ENCODE measurements around the gene DPH7. TPM values are rescaled to one million over a fixed set of nuclear protein-coding genes. Genes with fewer than 3 reads are reported as not detected.
"Not testable (repeated sequence)": the region's sequence is repeated elsewhere in the genome, so short reads cannot be mapped to it uniquely, and the experiment has no call there.

The DPH7 gene
- total RNA-seq, 1 donor from 2014 or later, result 33.9 TPM

DNA sequence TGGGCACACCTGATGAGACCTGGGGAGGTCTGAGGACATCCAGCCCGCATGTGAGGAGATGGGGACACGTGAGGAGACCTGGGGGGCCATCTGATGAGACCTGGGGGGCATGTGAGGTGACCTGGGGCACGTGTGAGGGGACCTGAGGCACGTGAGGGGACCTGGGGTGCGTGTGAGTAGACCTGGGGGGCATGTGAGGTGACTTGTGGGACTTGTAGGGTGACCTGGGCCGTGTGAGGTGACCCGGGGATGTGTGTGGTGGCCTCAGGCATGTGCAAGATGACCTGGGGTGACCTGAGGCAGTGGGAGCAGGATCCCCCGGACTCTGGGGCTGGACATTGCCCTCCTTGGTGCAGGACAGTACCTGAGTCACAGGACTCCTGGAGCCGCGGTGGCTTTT lies 59.2 kb downstream of the DPH7 start:
- no peak for DNase-seq (ENCODE audit: low spot score)

DNA sequence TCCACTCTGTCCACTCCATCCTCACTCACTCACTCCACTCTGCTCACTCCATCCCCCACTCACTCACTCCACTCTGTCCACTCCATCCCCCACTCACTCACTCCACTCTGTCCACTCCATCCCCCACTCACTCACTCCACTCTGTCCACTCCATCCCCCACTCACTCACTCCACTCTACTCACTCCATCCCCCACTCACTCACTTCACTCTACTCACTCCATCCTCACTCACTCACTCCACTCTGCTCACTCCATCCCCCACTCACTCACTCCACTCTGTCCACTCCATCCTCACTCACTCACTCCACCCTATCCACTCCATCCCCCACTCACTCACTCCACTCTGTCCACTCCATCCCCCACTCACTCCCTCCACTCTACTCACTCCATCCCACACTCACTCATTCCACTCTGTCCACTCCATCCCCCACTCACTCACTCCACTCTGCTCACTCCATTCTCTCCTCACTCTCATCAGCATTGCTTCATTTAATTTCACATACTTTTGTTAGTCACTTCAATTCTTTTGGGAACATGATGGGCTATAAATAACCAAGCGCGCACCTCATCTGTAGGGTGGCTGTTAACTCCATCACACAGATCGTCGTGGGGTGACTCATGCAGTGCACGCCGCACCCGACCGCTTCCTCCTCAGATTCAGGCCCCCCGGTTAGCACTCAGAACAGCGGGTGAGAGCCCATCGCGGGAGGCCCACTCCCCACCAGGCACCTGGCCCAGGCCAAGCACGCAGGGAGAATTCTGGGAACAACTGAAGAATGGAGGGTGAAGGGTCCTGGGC lies 59.9 kb downstream of the DPH7 start:
- not testable (repeated sequence) for DNase-seq (ENCODE audit: low spot score)

GRCh38 chr9:137516144-137516917 lies 62.4 kb downstream of the DPH7 start:
- DNase-seq (ENCODE audit: low spot score), result no peak

- no peak for DNase-seq (ENCODE audit: low spot score)
These were observed 63.4 kb downstream of the DPH7 start for GRCh38 chr9:137515338-137515724.

- DNase-seq (ENCODE audit: low spot score), result no peak
These were observed 63.9 kb downstream of the DPH7 start for GRCh38 chr9:137514691-137515337.

DNA sequence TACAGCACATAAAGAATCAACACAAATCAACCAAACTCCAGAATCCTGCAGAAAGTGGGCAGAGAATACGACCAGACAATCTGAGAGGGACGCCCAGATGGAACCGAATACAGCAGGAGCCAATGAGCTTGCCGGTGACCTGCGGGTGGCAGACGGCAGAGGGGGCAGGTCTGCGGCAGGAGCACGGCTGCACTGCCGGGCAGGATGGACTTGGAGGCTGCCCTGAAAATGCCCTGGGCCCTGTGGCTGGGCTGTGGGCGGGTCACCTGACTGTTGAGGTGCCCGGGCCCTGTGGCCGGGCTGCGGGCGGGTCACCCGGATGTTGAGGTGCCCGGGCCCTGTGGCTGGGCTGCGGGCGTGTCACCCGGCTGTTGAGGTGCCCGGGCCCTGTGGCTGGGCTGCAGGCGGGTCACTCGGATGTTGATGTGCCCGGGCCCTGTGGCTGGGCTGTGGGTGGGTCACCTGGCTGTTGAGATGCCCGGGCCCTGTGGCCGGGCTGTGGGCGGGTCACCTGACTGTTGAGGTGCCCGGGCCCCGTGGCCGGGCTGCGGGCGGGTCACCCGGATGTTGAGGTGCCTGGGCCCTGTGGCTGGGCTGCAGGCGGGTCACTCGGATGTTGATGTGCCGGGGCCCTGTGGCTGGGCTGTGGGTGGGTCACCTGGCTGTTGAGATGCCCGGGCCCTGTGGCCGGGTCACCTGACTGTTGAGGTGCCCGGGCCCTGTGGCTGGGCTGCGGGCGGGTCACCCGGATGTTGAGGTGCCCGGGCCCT lies 64.7 kb downstream of the DPH7 start:
- DNase-seq (ENCODE audit: low spot score), result not testable (repeated sequence)

- not testable (repeated sequence) for DNase-seq (ENCODE audit: low spot score)
These were observed 65.6 kb downstream of the DPH7 start for GRCh38 chr9:137513136-137513535.

DNA sequence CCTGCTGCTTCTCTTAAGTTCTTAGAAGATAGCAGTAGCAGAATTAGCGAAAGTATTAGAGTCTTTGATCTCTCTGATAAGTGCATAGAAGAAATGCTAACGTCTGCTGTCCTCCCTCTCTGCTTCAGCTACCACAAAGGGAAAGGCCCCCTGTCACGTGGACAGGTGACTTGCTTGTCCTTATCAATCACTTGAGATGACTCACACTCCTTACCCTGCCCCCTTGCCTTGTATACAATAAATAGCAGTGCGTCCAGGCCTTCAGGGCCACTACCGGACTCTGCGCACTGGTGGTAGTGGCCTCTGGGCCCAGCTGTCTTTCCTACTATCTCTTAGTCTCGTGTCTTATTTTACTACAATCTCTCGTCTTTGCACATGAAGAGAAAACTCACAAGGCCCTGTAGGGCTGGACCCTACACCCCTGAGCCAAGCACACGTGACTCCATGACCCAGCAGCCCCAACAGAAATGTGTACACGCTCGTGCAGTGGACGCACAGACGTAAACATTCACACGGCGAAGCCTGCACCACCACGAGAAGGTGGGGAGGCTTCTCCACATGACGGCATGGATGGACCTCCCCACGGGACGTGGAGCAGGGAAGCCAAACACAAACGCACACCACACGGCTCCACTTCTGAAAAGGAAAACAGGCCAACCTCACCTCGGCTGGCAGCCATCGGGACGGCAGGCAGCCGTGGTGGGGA lies 66.8 kb downstream of the DPH7 start:
- DNase-seq (ENCODE audit: low spot score), result no peak

GRCh38 chr9:137511126-137511525 lies 67.6 kb downstream of the DPH7 start:
- not testable (repeated sequence) for DNase-seq (ENCODE audit: low spot score)

GRCh38 chr9:137509198-137509597 lies 69.5 kb downstream of the DPH7 start:
- DNase-seq (ENCODE audit: low spot score), result no peak

DNA sequence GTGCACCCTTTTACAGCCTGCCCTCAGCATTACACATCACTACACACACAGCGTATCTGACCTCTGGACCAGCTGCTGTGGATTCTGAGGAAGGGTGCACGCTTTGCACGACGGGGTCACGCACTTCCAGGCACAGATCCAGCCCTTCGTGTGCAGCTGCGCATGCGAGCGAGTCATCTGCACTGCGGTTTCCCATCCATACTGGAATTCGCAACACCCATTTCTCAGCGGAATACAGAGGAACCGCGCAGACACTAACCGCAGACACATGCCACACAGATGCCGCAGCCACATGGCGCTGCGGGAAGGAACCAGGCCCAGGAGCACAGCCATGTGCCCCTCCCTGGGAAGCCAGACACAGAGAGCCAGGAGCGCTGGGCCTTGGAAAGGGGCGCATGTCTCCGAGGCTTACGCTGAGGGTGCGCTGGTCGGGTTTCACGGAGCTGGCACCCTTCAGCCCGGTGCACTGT lies 72.0 kb downstream of the DPH7 start:
- DNase-seq (ENCODE audit: low spot score), result no peak

DNA sequence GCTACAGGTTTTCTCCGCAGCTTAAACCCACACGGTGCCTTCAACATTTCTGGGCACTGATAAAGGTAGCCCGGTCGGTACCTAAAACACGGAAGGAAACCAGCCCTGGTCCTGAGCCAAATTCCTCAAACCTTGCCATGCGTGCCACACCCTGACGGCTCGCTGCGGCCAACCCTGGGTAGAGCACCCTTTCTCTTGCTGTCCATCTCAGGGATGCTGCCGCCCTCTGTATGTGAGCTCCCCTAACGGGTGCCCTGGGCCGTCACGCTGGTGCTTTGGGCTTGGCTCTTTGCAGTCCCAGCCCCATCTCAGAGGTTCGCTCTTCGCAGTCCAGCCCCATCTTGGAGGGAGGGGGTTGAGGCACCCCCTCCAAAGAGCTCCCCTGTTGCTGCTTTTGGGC lies 72.5 kb downstream of the DPH7 start:
- no peak for DNase-seq (ENCODE audit: low spot score)

- DNase-seq (ENCODE audit: low spot score), result no peak
These were observed 73.1 kb downstream of the DPH7 start for GRCh38 chr9:137505421-137506140.

Other genes starting within 250 kb of the DPH7 start
- gene EXD3, start 155.8 kb downstream of the DPH7 start, total RNA-seq, result 47.6 TPM
- 36.7 TPM for gene NOXA1, start 155.5 kb downstream of the DPH7 start, total RNA-seq
- 27.9 TPM for gene ENTPD8, start 137.6 kb downstream of the DPH7 start, total RNA-seq
- gene NSMF, start 119.6 kb downstream of the DPH7 start, total RNA-seq, result 69.6 TPM
- 16.5 TPM for gene PNPLA7, start 28.5 kb downstream of the DPH7 start, total RNA-seq
- gene MRPL41, start 27.0 kb downstream of the DPH7 start, total RNA-seq, result 86.8 TPM
- gene ZMYND19, start 11.6 kb upstream of the DPH7 start, total RNA-seq, result 22.2 TPM
- gene ARRDC1, start 26.8 kb upstream of the DPH7 start, total RNA-seq, result 134 TPM
- 100 TPM for gene EHMT1, start 40.1 kb upstream of the DPH7 start, total RNA-seq

Data from mucosa of gallbladder (tissue), 1 donor.